Retinal pigment epithelial cell (primary cell): ENCODE results near the gene TMEM72.

Experiments
- DNase-seq: peaks from one replicate; pipeline ENCODE4 v3.0.0-alpha.2; 2010; ENCODE audit warnings: low read depth
- H3K4me3 ChIP-seq: 2 replicates; pipeline ENCODE4 v1.5.1; 2011; ENCODE audit warnings: mild to moderate bottlenecking, low read length, control low read depth, moderate library complexity
- CTCF ChIP-seq: conservative IDR thresholded peaks from 2 replicates; pipeline ENCODE4 v1.5.1; 2011; ENCODE audit warnings: low read depth, low read length, control low read depth, inconsistent platforms

The TMEM72 gene

GRCh38 chr10:44981172-44982113 lies 70.3 kb downstream of the TMEM72 start:
- DNase-seq: no peak
- H3K4me3 ChIP-seq: no peak overlapping the region
- no peak for TF ChIP-seq CTCF

DNA sequence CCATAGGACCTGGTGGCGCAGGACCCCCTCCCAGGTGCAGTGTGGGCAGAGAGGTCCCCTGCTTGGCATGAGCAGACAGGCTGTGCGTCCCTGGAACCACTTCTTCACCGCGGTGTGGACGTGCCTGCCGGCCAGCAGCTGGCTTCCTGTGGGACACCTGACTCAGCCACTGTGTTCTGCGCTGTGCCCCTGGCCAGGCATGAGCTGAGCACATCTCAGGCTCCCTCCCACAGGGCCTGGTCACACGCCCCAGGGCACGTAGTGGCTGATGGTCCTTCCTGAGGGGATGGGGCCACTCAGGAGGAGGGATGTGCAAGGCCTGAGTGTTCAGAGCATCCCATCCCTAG lies 71.0 kb downstream of the TMEM72 start:
- DNase-seq: no peak
- H3K4me3 ChIP-seq: no peak overlapping the region
- TF ChIP-seq CTCF: no peak

GRCh38 chr10:44982496-44982895 lies 71.4 kb downstream of the TMEM72 start:
- no peak for TF ChIP-seq CTCF
- no peak overlapping the region for H3K4me3 ChIP-seq
- no peak for DNase-seq

GRCh38 chr10:44983066-44983894 lies 72.1 kb downstream of the TMEM72 start:
- no peak overlapping the region for H3K4me3 ChIP-seq
- DNase-seq: no peak
- TF ChIP-seq CTCF: no peak

DNA sequence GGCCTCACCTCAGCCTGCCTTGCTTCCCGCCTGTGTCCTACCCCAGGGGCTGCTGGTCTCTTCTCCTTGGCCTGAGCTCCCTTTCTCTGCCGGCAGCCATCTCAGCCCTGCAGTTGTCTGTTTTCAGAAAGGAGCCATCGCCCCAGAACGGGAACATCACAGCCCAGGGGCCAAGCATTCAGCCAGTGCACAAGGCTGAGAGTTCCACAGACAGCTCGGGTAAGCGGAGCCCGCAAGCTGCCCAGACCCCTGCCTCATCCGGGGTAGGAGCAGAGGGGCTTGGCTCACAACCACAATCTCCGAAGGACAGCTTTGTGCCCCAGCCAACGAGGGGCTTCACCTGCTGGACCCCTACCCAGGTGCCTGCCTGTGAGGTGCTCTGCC lies 72.8 kb downstream of the TMEM72 start:
- H3K4me3 ChIP-seq: no peak overlapping the region
- no peak for DNase-seq

GRCh38 chr10:44984671-44985101 lies 73.5 kb downstream of the TMEM72 start:
- no peak overlapping the region for H3K4me3 ChIP-seq
- no peak for TF ChIP-seq CTCF
- DNase-seq: no peak

More for the DNA sequence above, 72.8 kb downstream of the TMEM72 start:
- no peak for TF ChIP-seq CTCF
